Suprapubic skin (tissue), 4 donors: ENCODE results near the gene BTN2A1. TPM values are rescaled to one million over a fixed set of nuclear protein-coding genes. Genes with fewer than 3 reads are reported as not detected.
"Not testable (repeated sequence)": the region's sequence is repeated elsewhere in the genome, so short reads cannot be mapped to it uniquely, and the experiment has no call there.

Experiments
- DNase-seq, 2 donors: peaks; one replicate each; pipeline ENCODE4 v3.0.0-alpha.2; 2019; ENCODE audit warnings: low spot score in 2 of 2
- H3K27ac ChIP-seq: fragments of 200-600 bp; sonication (generic); one replicate; pipeline ENCODE4 v1.5.1; 2019
- H3K27me3 ChIP-seq: fragments of 200-600 bp; sonication (generic); one replicate; pipeline ENCODE4 v1.5.1; 2019
- H3K36me3 ChIP-seq: fragments of 200-600 bp; sonication (generic); one replicate; pipeline ENCODE4 v1.5.1; 2019
- H3K4me1 ChIP-seq: fragments of 200-600 bp; sonication (generic); one replicate; pipeline ENCODE4 v1.5.1; 2019
- H3K4me3 ChIP-seq: fragments of 200-600 bp; sonication (generic); one replicate; pipeline ENCODE4 v1.5.1; 2019; ENCODE audit warnings: mild to moderate bottlenecking
- H3K9me3 ChIP-seq: fragments of 200-600 bp; sonication (generic); one replicate; pipeline ENCODE4 v1.5.1; 2019
- EP300 ChIP-seq: sonication (generic); formaldehyde crosslinking; IDR thresholded peaks from one replicate; pipeline ENCODE4 v1.6.1; 2017; ENCODE audit warnings: antibody characterized with exemption
- POLR2A ChIP-seq, 2 donors: fragments of 450-650 bp; IDR thresholded peaks; one replicate each; pipeline ENCODE4 v1.6.1; 2017; ENCODE audit warnings: antibody characterized with exemption in 2 of 2, mild to moderate bottlenecking in 2 of 2, moderate library complexity in 2 of 2
- POLR2AphosphoS5 ChIP-seq, 3 donors: sonication (generic); formaldehyde crosslinking; IDR thresholded peaks; one replicate each; pipeline ENCODE4 v1.6.1; 2017; ENCODE audit warnings: antibody characterized with exemption in 3 of 3
- WGBS: methylation state at CpG from one replicate; pipeline ENCODE4 v1.1.5; 2018; 5-methylcytosine and 5-hydroxymethylcytosine counted together
- total RNA-seq, 4 donors: library from RNA; depleted of rRNA; stranded (reverse); fragments of >200 nt; gene quantifications; one replicate each; pipeline ENCODE4 v1.1.0, GENCODE V29; 2016
- TF ChIP-seq, protein P1 (sequence below), 2 donors: fragments of 200-600 bp in 1 of 2; fragments of 450-650 bp in 1 of 2; sonication (generic) in 1 of 2; IDR thresholded peaks; one replicate each; pipeline ENCODE4 v1.5.1; 2016 to 2019; ENCODE audit warnings: antibody characterized with exemption in 2 of 2, mild to moderate bottlenecking in 1 of 2, moderate library complexity in 1 of 2

The BTN2A1 gene
- total RNA-seq, 4 donors from 2014 or later, result 9.1 to 31.9 (median 12.9) TPM

- WGBS, result 85% methylated on average over 3 of the region's 3 CpGs
- H3K4me1 ChIP-seq, result peaks cover 31% of the 10 kb centered on the region
- H3K27me3 ChIP-seq, result no peaks in the 10 kb centered on the region
- no peak overlapping the region for H3K4me3 ChIP-seq
- H3K36me3 ChIP-seq, result peaks cover 15% of the 10 kb centered on the region
- no peak for DNase-seq
- TF ChIP-seq POLR2AphosphoS5 (IDR thresholded peaks at IDR 0.05) (no peak), POLR2A (IDR thresholded peaks at IDR 0.05) (no peak)
- H3K9me3 ChIP-seq, result no peaks in the 10 kb centered on the region
- no peak overlapping the region for H3K27ac ChIP-seq
Observed at GRCh38 chr6:26455357-26455970, 2.3 kb upstream of the BTN2A1 start.

DNA sequence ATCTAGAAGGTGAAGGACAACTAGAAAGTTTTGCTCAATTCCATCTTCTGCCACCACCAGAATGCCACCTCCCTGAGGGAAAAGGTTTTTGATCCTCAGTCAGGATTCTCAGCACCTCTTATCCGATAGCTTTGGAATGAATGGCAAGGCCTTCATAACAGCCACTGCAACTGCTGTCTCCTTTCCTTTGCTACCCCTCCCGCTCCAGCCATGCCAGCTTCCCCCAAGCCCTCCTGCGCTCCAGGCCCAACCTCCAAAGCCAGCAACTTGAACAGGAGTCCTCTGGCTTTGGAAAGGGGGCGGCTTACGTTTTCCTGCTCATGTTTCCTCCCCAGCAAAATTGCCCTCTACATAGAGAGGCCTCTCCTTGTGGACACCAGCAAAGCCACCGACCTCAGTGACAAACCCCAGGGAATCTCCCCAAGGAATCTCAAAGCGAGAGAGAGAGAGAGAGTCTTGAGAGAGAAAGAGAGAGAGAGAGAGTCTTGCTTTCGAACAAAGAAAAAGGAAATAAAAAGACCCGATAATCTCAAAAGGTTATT is 420 bp upstream of the BTN2A1 start:
- H3K4me3 ChIP-seq, result peak overlapping the region; percentile 87

DNA sequence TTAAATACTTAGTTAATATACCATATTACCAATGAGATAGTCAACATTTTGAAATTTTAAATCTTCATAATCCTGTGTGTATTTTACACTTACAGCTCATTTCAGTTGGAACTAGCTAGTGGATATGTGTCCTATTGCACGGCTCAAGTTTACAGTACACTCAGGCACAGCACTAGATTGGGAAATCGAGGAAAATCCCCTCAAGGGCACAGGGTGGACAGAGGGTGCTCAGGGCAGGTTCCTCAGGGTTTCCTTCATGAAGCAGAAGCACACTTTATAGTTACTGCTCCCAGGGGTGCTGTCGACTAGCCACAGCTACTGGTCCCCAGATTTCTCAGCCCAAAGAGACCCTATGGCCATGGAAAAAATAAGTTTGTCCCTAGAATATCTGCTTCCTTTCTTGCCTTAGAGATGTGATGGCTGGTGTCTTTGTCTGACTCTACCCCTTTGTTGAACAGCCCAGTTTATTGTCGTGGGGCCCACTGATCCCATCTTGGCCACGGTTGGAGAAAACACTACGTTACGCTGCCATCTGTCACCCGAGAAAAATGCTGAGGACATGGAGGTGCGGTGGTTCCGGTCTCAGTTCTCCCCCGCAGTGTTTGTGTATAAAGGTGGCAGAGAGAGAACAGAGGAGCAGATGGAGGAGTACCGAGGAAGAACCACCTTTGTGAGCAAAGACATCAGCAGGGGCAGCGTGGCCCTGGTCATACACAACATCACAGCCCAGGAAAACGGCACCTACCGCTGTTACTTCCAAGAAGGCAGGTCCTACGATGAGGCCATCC is 1.5 kb downstream of the BTN2A1 start:
- Histone ChIP-seq H3K27me3 (no peaks in the 10 kb centered on the region), H3K36me3 (peaks cover 38% of the 10 kb centered on the region), H3K4me1 (peaks cover 47% of the 10 kb centered on the region), H3K27ac (no peak overlapping the region), H3K9me3 (no peaks in the 10 kb centered on the region), H3K4me3 (peak overlapping the region; percentile 87)
- 87% methylated on average over 16 of the region's 16 CpGs for WGBS
- DNase-seq, result no peak
- TF ChIP-seq POLR2A (IDR thresholded peaks at IDR 0.05), result no peak

More for the DNA sequence above, 420 bp upstream of the BTN2A1 start:
- Histone ChIP-seq H3K4me1 (peaks cover 47% of the 10 kb centered on the region), H3K27ac (peak overlapping the region; percentile 93), H3K9me3 (no peaks in the 10 kb centered on the region), H3K27me3 (no peaks in the 10 kb centered on the region), H3K36me3 (peaks cover 19% of the 10 kb centered on the region)
- no peak for DNase-seq
- TF ChIP-seq EP300, result no peak
- TF ChIP-seq POLR2AphosphoS5 (IDR thresholded peaks at IDR 0.05), result no peak
- TF ChIP-seq POLR2A (IDR thresholded peaks at IDR 0.05), result no peak
- TF ChIP-seq, protein P1, sequence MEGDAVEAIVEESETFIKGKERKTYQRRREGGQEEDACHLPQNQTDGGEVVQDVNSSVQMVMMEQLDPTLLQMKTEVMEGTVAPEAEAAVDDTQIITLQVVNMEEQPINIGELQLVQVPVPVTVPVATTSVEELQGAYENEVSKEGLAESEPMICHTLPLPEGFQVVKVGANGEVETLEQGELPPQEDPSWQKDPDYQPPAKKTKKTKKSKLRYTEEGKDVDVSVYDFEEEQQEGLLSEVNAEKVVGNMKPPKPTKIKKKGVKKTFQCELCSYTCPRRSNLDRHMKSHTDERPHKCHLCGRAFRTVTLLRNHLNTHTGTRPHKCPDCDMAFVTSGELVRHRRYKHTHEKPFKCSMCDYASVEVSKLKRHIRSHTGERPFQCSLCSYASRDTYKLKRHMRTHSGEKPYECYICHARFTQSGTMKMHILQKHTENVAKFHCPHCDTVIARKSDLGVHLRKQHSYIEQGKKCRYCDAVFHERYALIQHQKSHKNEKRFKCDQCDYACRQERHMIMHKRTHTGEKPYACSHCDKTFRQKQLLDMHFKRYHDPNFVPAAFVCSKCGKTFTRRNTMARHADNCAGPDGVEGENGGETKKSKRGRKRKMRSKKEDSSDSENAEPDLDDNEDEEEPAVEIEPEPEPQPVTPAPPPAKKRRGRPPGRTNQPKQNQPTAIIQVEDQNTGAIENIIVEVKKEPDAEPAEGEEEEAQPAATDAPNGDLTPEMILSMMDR (IDR thresholded peaks at IDR 0.05), result no peak
- 7% methylated on average over 9 of the region's 9 CpGs for WGBS

- not testable (repeated sequence) for DNase-seq, H3K27me3 ChIP-seq, H3K9me3 ChIP-seq, H3K27ac ChIP-seq
- 68% methylated on average over 5 of the region's 5 CpGs for WGBS
- Histone ChIP-seq H3K4me1 (peaks cover 47% of the 10 kb centered on the region), H3K4me3 (peak overlapping the region; percentile 14), H3K36me3 (peaks cover 59% of the 10 kb centered on the region)
Observed at GRCh38 chr6:26461353-26461752, 3.6 kb downstream of the BTN2A1 start.

DNA sequence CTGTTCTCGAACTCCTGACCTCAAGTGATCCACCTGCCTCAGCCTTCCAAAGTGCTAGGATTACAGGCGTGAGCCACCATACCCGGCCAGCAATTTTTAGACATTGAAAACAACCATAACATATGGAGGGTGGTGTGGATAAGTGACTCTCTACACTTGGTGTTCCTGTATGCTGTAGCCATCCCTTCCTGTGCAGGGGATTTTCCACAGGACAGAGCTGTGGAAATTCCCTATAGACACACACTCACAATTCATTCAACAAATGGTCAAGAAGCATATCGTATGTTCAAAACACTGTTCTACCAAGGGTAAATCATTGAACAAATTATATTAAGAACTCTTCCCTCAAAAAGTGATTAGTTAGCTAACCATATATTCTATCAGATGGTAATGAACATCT is 6.3 kb downstream of the BTN2A1 start:
- Histone ChIP-seq H3K27ac (no peak overlapping the region), H3K36me3 (peaks cover 86% of the 10 kb centered on the region), H3K4me3 (no peak overlapping the region), H3K4me1 (peaks cover 31% of the 10 kb centered on the region), H3K9me3 (no peaks in the 10 kb centered on the region), H3K27me3 (no peaks in the 10 kb centered on the region)
- no peak for DNase-seq
- TF ChIP-seq, protein P1 (IDR thresholded peaks at IDR 0.05), result no peak
- no peak for TF ChIP-seq POLR2A (IDR thresholded peaks at IDR 0.05)
- no peak for TF ChIP-seq EP300
- no peak for TF ChIP-seq POLR2AphosphoS5 (IDR thresholded peaks at IDR 0.05)
- 80% methylated on average over 4 of the region's 4 CpGs for WGBS

- no peak overlapping the region for H3K4me3 ChIP-seq
- H3K27ac ChIP-seq, result no peak overlapping the region
- no peak for DNase-seq
- H3K4me1 ChIP-seq, result peaks cover 25% of the 10 kb centered on the region
- 92% methylated on average over 7 of the region's 7 CpGs for WGBS
- H3K9me3 ChIP-seq, result no peaks in the 10 kb centered on the region
- TF ChIP-seq POLR2AphosphoS5 (IDR thresholded peaks at IDR 0.05), result no peak
- no peaks in the 10 kb centered on the region for H3K27me3 ChIP-seq
- H3K36me3 ChIP-seq, result peaks cover 86% of the 10 kb centered on the region
Observed at GRCh38 chr6:26464416-26465131, 6.8 kb downstream of the BTN2A1 start.

GRCh38 chr6:26465776-26466175 is 8.0 kb downstream of the BTN2A1 start:
- Histone ChIP-seq H3K27ac (no peak overlapping the region), H3K4me3 (no peak overlapping the region), H3K9me3 (no peaks in the 10 kb centered on the region), H3K27me3 (no peaks in the 10 kb centered on the region), H3K4me1 (peaks cover 13% of the 10 kb centered on the region), H3K36me3 (peaks cover 78% of the 10 kb centered on the region)
- DNase-seq, result no peak
- TF ChIP-seq POLR2A (IDR thresholded peaks at IDR 0.05) (no peak), POLR2AphosphoS5 (IDR thresholded peaks at IDR 0.05) (no peak), EP300 (no peak)
- TF ChIP-seq, protein P1 (IDR thresholded peaks at IDR 0.05), result no peak
- 96% methylated on average over 3 of the region's 3 CpGs for WGBS
